HL-60/S4 (cell line): Measurements from ENCODE around the gene DARS2.
"Not testable (repeated sequence)": the region's sequence is repeated elsewhere in the genome, so short reads cannot be mapped to it uniquely, and the experiment has no call there.

Experiments
- in situ Hi-C: fragments of 300-500 bp; cut with MboI; formaldehyde crosslinking; loops from 2 replicates; pipeline ENCODE4 v1.14.3; 2022; ENCODE audit warnings: low sequenced_read_pairs

The DARS2 gene, protein sequence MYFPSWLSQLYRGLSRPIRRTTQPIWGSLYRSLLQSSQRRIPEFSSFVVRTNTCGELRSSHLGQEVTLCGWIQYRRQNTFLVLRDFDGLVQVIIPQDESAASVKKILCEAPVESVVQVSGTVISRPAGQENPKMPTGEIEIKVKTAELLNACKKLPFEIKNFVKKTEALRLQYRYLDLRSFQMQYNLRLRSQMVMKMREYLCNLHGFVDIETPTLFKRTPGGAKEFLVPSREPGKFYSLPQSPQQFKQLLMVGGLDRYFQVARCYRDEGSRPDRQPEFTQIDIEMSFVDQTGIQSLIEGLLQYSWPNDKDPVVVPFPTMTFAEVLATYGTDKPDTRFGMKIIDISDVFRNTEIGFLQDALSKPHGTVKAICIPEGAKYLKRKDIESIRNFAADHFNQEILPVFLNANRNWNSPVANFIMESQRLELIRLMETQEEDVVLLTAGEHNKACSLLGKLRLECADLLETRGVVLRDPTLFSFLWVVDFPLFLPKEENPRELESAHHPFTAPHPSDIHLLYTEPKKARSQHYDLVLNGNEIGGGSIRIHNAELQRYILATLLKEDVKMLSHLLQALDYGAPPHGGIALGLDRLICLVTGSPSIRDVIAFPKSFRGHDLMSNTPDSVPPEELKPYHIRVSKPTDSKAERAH

DNA sequence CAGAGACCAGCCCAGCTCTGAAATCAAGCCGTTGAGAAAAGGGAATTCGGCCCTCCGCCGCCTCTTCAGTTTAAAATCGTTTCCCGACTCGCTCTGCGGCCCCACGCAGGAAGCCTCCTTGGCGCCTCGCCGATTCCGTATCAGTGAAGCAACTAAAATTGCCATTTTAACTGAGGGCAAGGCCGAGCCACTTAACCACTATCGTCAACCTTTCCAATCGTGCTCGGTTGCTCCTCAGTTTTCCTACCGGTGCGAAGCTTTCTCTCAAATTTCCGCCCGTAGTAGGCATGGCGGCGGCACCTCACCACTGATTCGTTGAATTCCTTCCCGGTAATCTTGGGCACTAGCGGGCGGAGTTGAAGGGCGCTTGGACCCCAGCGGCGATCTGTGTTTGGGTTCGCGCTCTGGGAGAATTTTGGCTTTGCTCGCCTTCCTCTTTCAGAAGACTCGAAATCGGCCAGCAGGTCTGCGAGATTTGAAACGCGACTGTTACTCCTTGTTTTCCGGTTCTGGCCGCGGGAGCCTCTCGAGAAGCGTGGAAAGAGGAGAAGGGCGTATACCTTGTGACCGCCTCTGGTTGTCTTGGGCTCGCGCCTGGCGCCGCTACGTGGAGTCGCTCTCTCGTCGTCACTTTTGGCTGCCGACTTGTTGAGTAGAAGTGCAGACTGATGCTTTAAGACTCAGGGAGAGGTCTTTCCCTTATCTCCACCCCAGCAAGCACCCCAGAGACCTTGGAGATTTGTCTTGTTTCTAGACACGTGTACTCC is at the start of gene DARS2, which contains the start of gene CENPL:
DARS2 (plus strand) TSS at position 359 of the 767 bp plus-strand sequence. CDS start 557 bp downstream, outside the sequence.
CENPL (minus strand) TSS at position 569 of the 767 bp plus-strand sequence. CDS start 13,584 bp downstream, outside the sequence.
- in situ Hi-C loops: loop anchor here (25.0 kb wide), 2 partner anchors 387 to 1087 kb away; no protein-coding TSS in a partner anchor

DNA sequence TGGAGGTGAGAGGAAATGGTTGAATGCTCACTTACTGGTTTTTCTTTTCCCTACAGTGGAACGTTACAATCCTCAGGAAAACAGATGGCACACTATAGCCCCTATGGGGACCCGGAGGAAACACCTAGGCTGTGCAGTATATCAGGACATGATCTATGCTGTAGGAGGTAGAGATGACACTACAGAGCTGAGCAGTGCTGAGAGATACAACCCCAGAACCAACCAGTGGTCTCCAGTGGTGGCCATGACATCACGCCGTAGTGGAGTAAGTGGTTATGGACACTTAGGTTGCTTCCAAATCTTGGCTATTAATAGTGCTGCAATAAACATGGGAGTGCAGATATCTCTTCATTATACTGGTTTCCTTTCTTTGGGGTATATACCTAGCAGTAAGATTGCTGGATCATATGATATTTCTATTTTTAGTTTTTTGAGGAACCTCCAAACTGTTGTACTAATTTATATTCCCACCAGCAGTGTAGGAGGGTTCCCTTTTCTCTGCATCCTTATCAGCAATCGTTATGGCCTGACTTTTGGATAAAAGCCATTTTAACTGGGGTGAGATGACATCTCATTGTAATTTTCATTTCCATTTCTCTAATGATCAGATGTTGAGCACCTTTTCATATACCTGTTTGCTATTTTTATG is 48.8 kb upstream of the DARS2 start:
- in situ Hi-C loops: no loop called here

DNA sequence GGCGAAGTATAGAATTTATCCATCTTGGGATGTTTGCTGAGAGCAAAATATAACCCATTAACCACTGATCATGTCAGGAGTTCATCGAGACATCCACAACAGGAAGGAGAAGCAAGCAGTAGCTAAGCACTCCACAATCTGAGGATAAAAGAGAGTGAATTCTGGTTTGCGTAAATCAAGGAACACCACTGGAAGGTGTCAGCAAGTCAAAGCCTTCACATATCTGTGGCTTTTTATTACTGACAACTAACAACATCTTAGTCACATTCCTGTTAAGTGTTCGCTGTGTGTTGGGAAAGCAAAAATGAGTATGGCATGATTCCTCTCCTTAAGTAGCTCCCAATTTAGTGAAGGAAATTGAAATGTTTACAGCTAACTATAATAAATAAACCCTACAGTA is 44.5 kb upstream of the DARS2 start:
- in situ Hi-C loops: no loop called here

DNA sequence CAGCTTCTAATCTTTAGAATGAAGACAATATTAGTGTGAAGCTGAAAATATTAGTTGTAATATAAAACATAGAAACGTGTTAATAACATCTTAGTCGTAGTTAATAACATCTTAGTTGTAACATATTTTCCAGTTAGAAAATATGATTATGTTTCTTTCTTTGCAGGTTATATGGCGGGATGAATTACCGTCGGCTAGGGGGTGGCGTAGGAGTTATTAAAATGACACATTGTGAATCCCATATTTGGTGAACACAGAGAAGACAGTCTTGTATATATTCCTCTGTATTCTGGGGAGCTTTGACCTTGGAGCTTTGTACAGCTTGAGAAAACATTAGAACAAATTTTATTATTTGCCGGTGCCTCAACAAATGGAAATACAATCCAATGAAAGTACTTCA is 39.5 kb upstream of the DARS2 start:
- in situ Hi-C loops: no loop called here

DNA sequence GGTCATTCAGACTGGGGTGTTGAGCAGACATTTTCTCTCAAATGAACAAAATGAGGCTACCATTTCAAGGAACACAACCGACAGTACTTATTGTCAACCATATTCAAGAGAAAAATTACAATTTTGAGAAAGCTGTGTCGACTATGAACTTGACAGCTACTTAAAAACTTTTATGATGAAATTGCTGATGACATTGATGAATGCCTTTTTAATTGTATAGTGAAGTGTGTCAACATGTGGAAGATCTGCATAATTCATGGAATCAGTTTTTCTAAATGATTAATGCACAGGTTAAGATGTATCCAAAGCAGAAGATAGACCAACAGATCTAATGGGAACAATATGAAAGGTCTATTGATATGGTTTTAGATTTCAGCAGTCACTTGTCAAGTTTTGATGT is 34.6 kb upstream of the DARS2 start:
- in situ Hi-C loops: no loop called here

DNA sequence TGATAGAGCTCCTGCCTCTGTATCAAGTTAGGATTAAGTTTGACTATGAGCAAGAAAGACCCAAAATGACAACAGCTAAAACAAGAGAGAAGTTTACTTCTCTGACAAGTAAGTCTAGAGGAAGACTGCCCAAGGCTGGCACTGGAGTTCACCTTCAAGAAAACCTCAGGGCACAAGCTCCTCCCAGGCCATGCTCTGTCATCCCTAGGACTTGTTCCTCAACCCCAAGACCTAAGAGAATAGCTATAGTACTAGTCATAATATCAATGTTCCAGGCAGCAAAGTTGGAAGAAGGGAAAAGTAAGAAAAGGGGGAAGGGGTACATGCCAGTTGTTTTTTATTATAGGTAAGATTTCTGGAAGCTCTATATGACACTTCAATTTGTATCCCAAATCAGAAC is 26.4 kb upstream of the DARS2 start:
- in situ Hi-C loops: no loop called here

DNA sequence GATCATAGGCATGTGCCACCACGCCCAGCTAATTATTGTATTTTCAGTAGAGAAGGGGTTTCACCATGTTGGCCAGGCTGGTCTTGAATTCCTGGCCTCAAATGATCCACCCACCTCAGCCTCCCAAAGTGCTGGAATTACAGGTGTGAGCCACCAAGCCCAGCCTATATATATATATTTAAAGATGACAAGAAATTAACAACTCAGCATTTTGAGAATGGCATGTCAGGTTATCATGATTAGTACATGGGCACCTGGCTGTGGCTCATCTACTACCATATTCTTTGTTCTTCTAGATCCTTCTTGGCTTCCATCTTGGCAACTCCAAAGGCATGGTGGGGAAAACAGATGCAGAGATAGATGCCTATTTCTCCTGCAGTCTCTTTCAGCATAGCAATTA is 24.5 kb upstream of the DARS2 start:
- in situ Hi-C loops: loop anchor here (25.0 kb wide), 1 partner anchor 363 kb away; no protein-coding TSS in a partner anchor

DNA sequence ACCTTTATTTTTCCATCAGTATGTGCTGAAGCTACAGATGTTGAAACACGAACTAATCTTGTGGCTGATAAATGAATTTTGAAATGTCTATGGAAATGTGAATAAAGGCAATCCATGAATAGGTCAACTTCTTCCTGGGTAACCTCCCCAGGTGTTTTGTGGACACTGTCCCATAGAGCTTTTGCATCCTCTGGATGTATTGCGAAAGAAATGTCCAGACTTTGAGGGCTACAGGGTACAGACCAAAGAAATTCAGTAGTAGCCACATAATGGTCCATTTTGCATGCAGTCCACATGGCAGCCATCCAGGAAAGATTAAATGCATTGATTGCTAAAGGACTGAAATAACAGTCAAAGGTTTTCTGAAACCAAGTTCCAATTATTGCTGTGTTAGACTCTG is 21.5 kb upstream of the DARS2 start:
- in situ Hi-C loops: loop anchor here (25.0 kb wide), 1 partner anchor 366 kb away; no protein-coding TSS in a partner anchor

DNA sequence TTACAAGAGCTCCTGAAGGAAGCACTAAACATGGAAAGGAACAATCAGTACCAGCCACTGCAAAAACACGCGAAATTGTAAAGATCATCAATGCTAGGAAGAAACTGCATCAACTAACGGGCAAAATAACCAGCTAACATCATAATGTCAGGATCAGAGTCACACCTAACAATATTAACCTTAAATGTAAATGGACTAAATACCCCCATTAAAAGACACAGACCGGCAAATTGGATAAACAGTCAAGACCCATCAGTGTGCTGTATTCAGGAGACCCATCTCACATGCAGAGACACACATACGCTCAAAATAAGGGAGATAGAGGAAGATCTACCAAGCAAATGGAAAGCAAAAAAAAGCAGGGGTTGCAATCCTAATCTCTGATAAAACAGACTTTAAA is 10.8 kb upstream of the DARS2 start:
- in situ Hi-C loops: loop anchor here (25.0 kb wide), 1 partner anchor 376 kb away; no protein-coding TSS in a partner anchor

DNA sequence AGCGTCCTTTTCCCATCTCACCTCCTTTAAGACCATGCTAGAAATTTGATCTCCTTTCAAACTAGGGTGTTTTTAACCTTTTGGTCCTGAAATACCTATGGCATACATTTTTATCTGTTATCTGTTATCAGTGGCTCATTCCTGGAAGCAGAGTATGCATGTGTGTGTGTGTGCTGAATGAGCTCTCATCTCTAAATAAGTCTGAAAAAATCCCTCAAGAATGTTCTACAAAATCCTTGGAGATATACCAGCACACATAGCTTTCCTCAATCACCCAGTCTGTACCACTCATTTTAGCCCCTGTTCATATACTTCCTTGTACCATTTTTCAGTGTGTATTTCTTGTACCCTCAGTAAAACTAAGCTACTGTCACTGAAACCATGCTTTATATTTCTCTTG is 6.0 kb upstream of the DARS2 start:
- in situ Hi-C loops: loop anchor here (25.0 kb wide), 1 partner anchor 381 kb away; no protein-coding TSS in a partner anchor

DNA sequence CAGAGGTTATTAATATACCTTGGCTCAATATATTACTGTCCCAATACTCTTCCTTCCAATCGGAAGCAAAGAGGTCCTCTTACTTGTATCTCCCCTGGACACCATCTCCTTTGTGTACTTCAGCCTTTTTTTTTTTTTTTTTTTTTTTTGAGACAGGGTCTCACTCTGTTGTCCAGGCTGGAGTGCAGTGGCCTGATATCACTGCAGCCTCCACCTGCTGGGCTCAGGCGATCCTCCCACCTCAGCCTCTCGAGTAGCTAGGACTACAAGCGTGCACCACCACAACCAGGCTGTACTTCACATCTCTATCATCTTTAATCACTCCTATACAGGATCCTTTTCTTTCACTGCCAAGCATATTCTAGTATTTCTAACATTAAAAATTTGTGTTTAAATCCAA is 2.8 kb upstream of the DARS2 start:
- in situ Hi-C loops: loop anchor here (25.0 kb wide), 1 partner anchor 384 kb away; no protein-coding TSS in a partner anchor

DNA sequence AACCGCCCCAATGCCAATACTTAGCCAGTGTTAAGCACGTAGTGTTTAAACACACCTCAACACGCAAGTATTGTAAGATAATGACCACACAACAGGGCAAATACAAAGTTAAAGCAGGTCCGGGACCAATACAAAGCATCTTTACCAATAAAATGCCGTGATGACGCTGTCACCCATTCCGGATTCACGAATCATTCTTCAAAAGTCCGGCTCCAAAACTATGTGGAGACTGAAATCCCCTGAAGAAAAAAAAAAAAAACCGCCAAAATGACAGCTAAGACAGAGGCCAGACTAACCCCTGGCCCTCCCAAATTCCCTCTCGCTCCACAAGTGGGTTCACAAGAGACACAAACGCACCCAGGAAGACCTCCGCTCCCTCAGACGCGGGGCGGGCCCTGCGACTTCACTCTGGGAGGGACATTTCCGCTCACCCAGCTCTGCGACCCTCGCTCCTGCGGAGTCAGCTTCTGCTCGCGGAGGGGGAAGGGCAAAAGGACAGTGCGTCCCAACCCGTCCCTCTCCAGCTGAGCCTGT is 625 bp upstream of the DARS2 start:
- in situ Hi-C loops: loop anchor here (25.0 kb wide), 1 partner anchor 387 kb away; no protein-coding TSS in a partner anchor

DNA sequence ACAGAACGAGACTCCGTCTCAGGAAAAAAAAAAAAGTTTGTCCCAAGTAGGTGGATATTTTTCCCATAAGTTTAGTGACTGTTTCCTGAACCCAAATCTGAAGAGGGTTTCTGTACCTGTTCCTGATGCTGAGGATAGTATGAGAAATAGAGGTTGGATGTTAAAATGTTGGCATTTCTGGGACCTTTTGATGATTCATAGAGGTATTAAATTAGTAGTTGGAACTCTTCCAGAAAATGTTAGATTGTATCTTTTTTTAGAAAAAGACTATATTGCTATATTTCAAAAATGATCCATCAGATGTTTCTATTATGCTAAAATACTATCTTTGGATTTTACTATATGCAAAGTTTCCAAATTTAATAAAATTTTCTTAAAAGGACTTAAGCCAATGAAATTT is 3.1 kb downstream of the DARS2 start:
- in situ Hi-C loops: loop anchor here (25.0 kb wide), 1 partner anchor 1090 kb away; no protein-coding TSS in a partner anchor

DNA sequence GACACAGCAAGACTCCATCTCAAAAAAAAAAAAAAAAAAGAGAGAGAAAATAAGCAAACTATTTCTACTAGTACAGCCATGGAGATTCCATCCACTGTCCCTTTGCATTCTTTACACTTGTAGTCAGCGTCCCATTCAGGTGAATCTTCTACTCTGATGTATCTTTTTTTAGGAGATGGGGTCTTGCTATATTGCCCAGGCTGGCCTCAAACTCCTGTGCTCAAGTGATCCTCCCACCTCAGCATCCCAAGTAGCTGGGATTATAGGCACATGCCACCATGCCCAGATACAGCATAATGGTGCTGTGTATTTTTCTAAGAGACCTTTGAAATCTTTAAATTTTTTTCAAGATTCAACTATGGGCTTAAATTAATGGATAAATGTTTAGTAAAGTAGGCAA is 8.3 kb downstream of the DARS2 start:
- in situ Hi-C loops: loop anchor here (25.0 kb wide), 1 partner anchor 1095 kb away; no protein-coding TSS in a partner anchor

DNA sequence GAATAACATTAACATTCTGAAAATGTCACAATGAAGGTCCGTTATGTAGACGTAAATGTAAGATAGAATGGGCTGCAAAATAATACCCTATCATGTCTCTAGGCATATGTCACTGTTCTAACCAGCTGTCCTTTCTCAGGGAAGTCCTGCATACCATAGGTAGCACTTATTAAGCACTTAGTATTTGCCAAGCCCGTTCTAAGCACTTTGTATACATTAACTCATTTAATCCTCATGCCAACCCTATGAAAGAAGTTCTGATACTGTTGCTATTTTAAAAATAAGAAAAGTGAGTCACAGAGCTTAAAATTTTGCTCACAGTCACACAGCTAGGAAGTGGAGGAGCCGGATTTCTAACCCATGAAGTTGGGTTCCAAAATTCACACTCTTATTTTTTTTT is 27.6 kb downstream of the DARS2 start:
- in situ Hi-C loops: no loop called here

DNA sequence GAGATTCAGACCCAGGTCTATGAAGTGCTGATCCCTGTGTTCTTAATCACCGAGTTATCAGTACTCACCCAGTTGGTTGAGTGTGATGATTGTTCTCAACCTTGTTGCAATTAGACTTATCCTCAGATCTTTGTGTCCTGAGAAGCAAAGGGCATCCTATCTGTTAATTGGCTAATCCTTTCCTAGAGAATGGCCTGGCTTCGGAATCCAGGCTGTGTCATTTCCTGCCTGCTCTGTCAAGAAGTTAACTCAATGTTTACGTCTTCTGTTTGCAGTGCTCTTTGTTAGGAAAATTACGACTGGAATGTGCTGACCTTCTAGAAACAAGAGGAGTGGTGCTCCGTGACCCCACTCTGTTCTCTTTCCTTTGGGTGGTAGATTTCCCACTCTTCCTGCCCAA is 28.6 kb downstream of the DARS2 start:
- in situ Hi-C loops: no loop called here

DNA sequence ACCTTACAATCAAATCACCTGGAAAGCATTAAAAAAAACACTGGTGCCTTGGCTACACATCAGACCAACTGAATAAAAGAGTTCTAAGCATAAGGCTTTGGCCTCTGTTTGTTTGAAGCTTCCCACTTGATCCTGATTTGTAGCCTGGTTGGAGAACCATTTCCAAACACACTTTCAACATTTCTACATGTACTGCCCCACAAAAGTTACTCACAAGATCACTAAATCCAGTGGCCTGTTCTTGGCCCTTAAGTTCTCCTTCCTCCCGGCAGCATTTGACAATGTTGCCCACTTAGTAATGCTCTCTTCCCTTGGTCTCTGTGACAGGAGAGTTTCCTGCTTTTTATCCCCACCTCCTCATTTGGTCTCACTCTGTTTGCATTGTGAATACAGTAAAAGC is 31.5 kb downstream of the DARS2 start:
- in situ Hi-C loops: no loop called here

DNA sequence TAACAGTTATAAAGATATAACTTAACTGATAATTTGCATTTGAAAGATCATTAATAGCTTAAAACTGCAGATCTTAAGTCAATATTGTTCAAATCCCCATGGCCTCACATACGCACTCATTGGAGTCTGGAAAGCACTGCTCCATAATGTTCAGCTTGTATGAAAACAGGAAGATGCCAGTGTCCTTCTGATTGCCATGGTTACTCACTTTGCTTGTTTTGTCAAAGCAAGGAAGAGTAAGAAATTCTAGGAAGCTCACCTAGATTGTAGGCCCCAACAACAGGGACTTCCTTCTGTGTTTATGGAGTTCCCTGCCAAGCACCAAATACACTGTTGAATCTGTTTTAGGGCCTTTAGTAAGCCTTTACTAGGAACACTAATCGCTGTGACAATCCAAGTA is 32.4 kb downstream of the DARS2 start:
- in situ Hi-C loops: no loop called here

DNA sequence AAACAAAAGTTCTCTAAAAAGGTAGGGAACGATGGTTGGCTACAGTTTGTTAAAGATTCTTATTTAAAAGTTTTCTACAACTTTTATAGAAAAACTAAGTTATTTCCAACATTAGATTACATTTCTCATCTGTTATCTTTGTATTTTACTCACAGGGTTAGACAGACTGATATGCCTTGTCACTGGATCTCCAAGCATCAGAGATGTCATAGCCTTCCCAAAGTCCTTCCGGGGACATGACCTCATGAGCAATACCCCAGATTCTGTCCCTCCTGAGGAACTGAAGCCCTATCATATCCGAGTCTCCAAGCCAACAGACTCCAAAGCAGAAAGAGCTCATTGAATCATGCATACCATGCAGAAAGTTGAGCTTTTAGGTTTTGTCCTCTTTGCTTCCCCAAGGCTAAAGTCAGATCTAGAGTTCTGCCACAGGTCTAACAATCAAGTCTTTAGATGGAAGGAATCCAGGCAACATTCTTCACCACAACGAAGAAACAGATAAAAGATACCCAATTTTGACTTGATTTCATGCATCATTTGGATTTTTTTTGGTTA is 33.0 kb downstream of the DARS2 start:
- in situ Hi-C loops: no loop called here

DNA sequence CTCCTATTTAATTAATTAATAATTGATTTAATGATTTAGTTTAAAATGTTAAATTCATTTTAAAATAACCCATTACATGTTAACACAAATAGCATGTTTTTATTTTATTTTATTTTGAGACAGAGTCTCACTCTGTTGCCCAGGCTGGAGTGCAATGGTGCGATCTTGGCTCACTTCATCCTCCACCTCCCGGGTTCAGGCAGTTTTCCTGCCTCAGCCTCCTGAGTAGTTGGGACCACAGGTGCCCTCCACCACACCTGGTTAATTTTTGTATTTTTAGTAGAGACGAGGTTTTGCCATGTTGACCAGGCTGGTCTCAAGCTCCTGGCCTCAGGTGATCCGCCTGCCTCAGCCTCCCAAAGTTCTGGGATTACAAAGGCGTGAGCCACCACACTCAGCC is 35.1 kb downstream of the DARS2 start:
- in situ Hi-C loops: not testable (repeated sequence)
